ENCODE data around the gene CISH. TPM values are rescaled to one million over a fixed set of nuclear protein-coding genes. Genes with fewer than 3 reads are reported as not detected.

The CISH gene
- total RNA-seq, 5 donors from 2014 or later (not counting 1 experiment from before 2014, with no cell fraction given): 37.4 to 217 (median 190) TPM

- DNase-seq (no peak), ATAC-seq (replicated peaks in 1 of 4) (no peak)
- POLR2A ChIA-PET: no interaction called here
- CTCF ChIA-PET: interaction anchor here in 1 of 2 donors (0.7 to 3.8 kb wide), 2 partner anchors 20 to 293 kb away, joined by 3 to 36 read pairs; partner anchors contain the start of gene CISH
- Histone ChIP-seq H3K27ac (ENCODE audit: low read length) (peak overlapping the region; percentile 28), H3K9me3 (no peaks in the 10 kb centered on the region), H3K36me3 (ENCODE audit: control insufficient read depth in 2 of 2, extremely low read depth in 1 of 2, insufficient read depth in 1 of 2, low read length in 1 of 2) (peaks cover 0 to 3% of the 10 kb centered on the region in 2 donors), H3K4me3 (ENCODE audit: control insufficient read depth in 1 of 2, extremely low read depth in 1 of 2, low read length in 1 of 2) (no peak overlapping the region), H3K27me3 (replicated peaks in 1 of 2; ENCODE audit: control insufficient read depth in 2 of 2, extremely low read depth in 1 of 2, insufficient read depth in 2 of 2, low read length in 1 of 2) (no peaks in the 10 kb centered on the region), H3K4me1 (ENCODE audit: control insufficient read depth in 1 of 2, extremely low read depth in 1 of 2, insufficient read depth in 2 of 2, low read length in 2 of 2) (peaks cover 26 to 68% of the 10 kb centered on the region in 2 experiments)
- H3K27me3 Mint-ChIP-seq: no peaks in the 10 kb centered on the region
- H3K4me3 Mint-ChIP-seq: peak overlapping the region in 1 of 3 donors; percentile 64
- peaks cover 67 to 84% (median 78%) of the 10 kb centered on the region in 3 donors for H3K4me1 Mint-ChIP-seq
- peak overlapping the region; percentile 96 to 98 for H3K27ac Mint-ChIP-seq
- 20% methylated on average over 1 of the region's 5 CpGs for WGBS (ENCODE audit: insufficient coverage)
- H3K9me3 Mint-ChIP-seq: no peaks in the 10 kb centered on the region
- no peaks in the 10 kb centered on the region for H3K36me3 Mint-ChIP-seq
Observed at GRCh38 chr3:50592568-50592967, 19.0 kb downstream of the CISH start.

- Mint-ChIP-seq H3K27me3 (no peaks in the 10 kb centered on the region), H3K4me3 (peak overlapping the region in 2 of 3 donors; percentile 67 to 69), H3K27ac (peak overlapping the region; percentile 96 to 98), H3K4me1 (peaks cover 73 to 92% (median 89%) of the 10 kb centered on the region in 3 donors), H3K36me3 (no peaks in the 10 kb centered on the region), H3K9me3 (no peaks in the 10 kb centered on the region)
- Histone ChIP-seq H3K27ac (ENCODE audit: low read length) (peak overlapping the region; percentile 86), H3K9me3 (no peaks in the 10 kb centered on the region), H3K36me3 (ENCODE audit: control insufficient read depth in 2 of 2, extremely low read depth in 1 of 2, insufficient read depth in 1 of 2, low read length in 1 of 2) (no peaks in the 10 kb centered on the region), H3K27me3 (replicated peaks in 1 of 2; ENCODE audit: control insufficient read depth in 2 of 2, extremely low read depth in 1 of 2, insufficient read depth in 2 of 2, low read length in 1 of 2) (no peaks in the 10 kb centered on the region), H3K4me1 (ENCODE audit: control insufficient read depth in 1 of 2, extremely low read depth in 1 of 2, insufficient read depth in 2 of 2, low read length in 2 of 2) (peaks cover 26 to 78% of the 10 kb centered on the region in 2 experiments), H3K4me3 (ENCODE audit: control insufficient read depth in 1 of 2, extremely low read depth in 1 of 2, low read length in 1 of 2) (no peak overlapping the region)
- ATAC-seq (replicated peaks in 1 of 4) (peak; percentile 17 to 38 (median 28)), DNase-seq (no peak)
- ChIA-PET CTCF (interaction anchor here (0.5 to 4.6 kb wide), 13 partner anchors 10 to 780 kb away, joined by 3 to 40 read pairs (median 6); partner anchors contain the start of genes C3orf18 (in 1 of the 2), CISH (in 1 of the 2), HEMK1 (in 1 of the 2) and MAPKAPK3 (in 1 of the 2)), POLR2A (interaction anchor here in 1 of 2 donors (0.6 kb wide), 2 partner anchors 9 to 758 kb away, joined by 3 read pairs; no protein-coding TSS in a partner anchor)
- WGBS (ENCODE audit: insufficient coverage): 47% methylated on average over 3 of the region's 9 CpGs
Observed at GRCh38 chr3:50591196-50591741, 20.3 kb downstream of the CISH start.

- 83% methylated on average over 2 of the region's 4 CpGs for WGBS (ENCODE audit: insufficient coverage)
- ATAC-seq (replicated peaks in 1 of 4): no peak
- no peaks in the 10 kb centered on the region for H3K9me3 Mint-ChIP-seq
Observed at GRCh38 chr3:50588759-50589433, 22.7 kb downstream of the CISH start.

GRCh38 chr3:50587806-50588758, 23.5 kb downstream of the CISH start:
- peaks cover 52 to 76% (median 75%) of the 10 kb centered on the region in 3 donors for H3K4me1 Mint-ChIP-seq
- 24% methylated on average over 17 of the region's 17 CpGs for WGBS (ENCODE audit: insufficient coverage)

More at GRCh38 chr3:50588759-50589433, 22.7 kb downstream of the CISH start:
- Mint-ChIP-seq H3K27ac (peak overlapping the region; percentile 88 to 93), H3K36me3 (peaks cover 3% of the 10 kb centered on the region), H3K4me3 (peak overlapping the region; percentile 13 to 69 (median 34)), H3K27me3 (no peaks in the 10 kb centered on the region), H3K4me1 (peaks cover 58 to 79% (median 76%) of the 10 kb centered on the region in 3 donors)
- Histone ChIP-seq H3K27me3 (replicated peaks in 1 of 2; ENCODE audit: control insufficient read depth in 2 of 2, extremely low read depth in 1 of 2, insufficient read depth in 2 of 2, low read length in 1 of 2) (no peaks in the 10 kb centered on the region), H3K27ac (ENCODE audit: low read length) (peak overlapping the region; percentile 59), H3K4me3 (ENCODE audit: control insufficient read depth in 1 of 2, extremely low read depth in 1 of 2, low read length in 1 of 2) (no peak overlapping the region), H3K36me3 (ENCODE audit: control insufficient read depth in 2 of 2, extremely low read depth in 1 of 2, insufficient read depth in 1 of 2, low read length in 1 of 2) (peaks cover 0 to 8% of the 10 kb centered on the region in 2 donors), H3K4me1 (ENCODE audit: control insufficient read depth in 1 of 2, extremely low read depth in 1 of 2, insufficient read depth in 2 of 2, low read length in 2 of 2) (peaks cover 23 to 85% of the 10 kb centered on the region in 2 experiments), H3K9me3 (no peaks in the 10 kb centered on the region)
- ChIA-PET CTCF (interaction anchor here (0.7 to 4.6 kb wide), 12 partner anchors 8 to 555 kb away, joined by 3 to 40 read pairs (median 6); partner anchors contain the start of genes C3orf18 (in 1 of the 2), CISH (in 1 of the 2), HEMK1 (in 1 of the 2) and MAPKAPK3 (in 1 of the 2)), POLR2A (interaction anchor here (0.6 to 1.9 kb wide), 4 partner anchors 8 to 27 kb away, joined by 4 to 7 read pairs (median 4); no protein-coding TSS in a partner anchor)
- DNase-seq: no peak

GRCh38 chr3:50587373-50587772, 24.2 kb downstream of the CISH start:
- Histone ChIP-seq H3K9me3 (no peaks in the 10 kb centered on the region), H3K27me3 (replicated peaks in 1 of 2; ENCODE audit: control insufficient read depth in 2 of 2, extremely low read depth in 1 of 2, insufficient read depth in 2 of 2, low read length in 1 of 2) (no peaks in the 10 kb centered on the region), H3K4me1 (ENCODE audit: control insufficient read depth in 1 of 2, extremely low read depth in 1 of 2, insufficient read depth in 2 of 2, low read length in 2 of 2) (peaks cover 16 to 76% of the 10 kb centered on the region in 2 experiments), H3K27ac (ENCODE audit: low read length) (no peak overlapping the region), H3K4me3 (ENCODE audit: control insufficient read depth in 1 of 2, extremely low read depth in 1 of 2, low read length in 1 of 2) (no peak overlapping the region), H3K36me3 (ENCODE audit: control insufficient read depth in 2 of 2, extremely low read depth in 1 of 2, insufficient read depth in 1 of 2, low read length in 1 of 2) (peaks cover 0 to 17% of the 10 kb centered on the region in 2 donors)
- Mint-ChIP-seq H3K27me3 (no peaks in the 10 kb centered on the region), H3K4me1 (peaks cover 46 to 72% (median 70%) of the 10 kb centered on the region in 3 donors), H3K9me3 (no peaks in the 10 kb centered on the region), H3K27ac (peak overlapping the region; percentile 88 to 93), H3K36me3 (peaks cover 13% of the 10 kb centered on the region), H3K4me3 (peak overlapping the region in 1 of 3 donors; percentile 28)
- CTCF ChIA-PET: interaction anchor here (0.8 to 4.6 kb wide), 2 partner anchors 16 kb away, joined by 3 to 40 read pairs; partner anchors contain the start of gene HEMK1 (in 1 of the 2)
- 91% methylated on average over 3 of the region's 6 CpGs for WGBS (ENCODE audit: insufficient coverage)
- no peak for DNase-seq
- no peak for ATAC-seq (replicated peaks in 1 of 4)
- POLR2A ChIA-PET: no interaction called here

More at GRCh38 chr3:50587806-50588758, 23.5 kb downstream of the CISH start:
- H3K4me3 Mint-ChIP-seq: peak overlapping the region; percentile 13 to 69 (median 34)
- CTCF ChIA-PET: interaction anchor here (0.9 to 4.6 kb wide), 9 partner anchors 13 to 65 kb away, joined by 5 to 40 read pairs (median 6); partner anchors contain the start of genes C3orf18 (in 1 of the 2), CISH (in 1 of the 2), HEMK1 (in 1 of the 2) and MAPKAPK3 (in 1 of the 2)
- H3K36me3 Mint-ChIP-seq: peaks cover 9% of the 10 kb centered on the region
- H3K9me3 ChIP-seq: no peaks in the 10 kb centered on the region
- H3K4me3 ChIP-seq (ENCODE audit: control insufficient read depth in 1 of 2, extremely low read depth in 1 of 2, low read length in 1 of 2): no peak overlapping the region
- no peaks in the 10 kb centered on the region for H3K27me3 ChIP-seq (replicated peaks in 1 of 2; ENCODE audit: control insufficient read depth in 2 of 2, extremely low read depth in 1 of 2, insufficient read depth in 2 of 2, low read length in 1 of 2)
- peak overlapping the region; percentile 59 for H3K27ac ChIP-seq (ENCODE audit: low read length)
- H3K27me3 Mint-ChIP-seq: no peaks in the 10 kb centered on the region
- POLR2A ChIA-PET: interaction anchor here in 1 of 2 donors (0.9 kb wide), 1 partner anchor 21 kb away, joined by 4 read pairs; no protein-coding TSS in a partner anchor
- H3K27ac Mint-ChIP-seq: peak overlapping the region; percentile 88 to 93
- DNase-seq (peak in 19 of 35 experiments; percentile 29 to 70 (median 49)), ATAC-seq (replicated peaks in 1 of 4) (peak; percentile 18 to 59 (median 36))
- peaks cover 21 to 83% of the 10 kb centered on the region in 2 experiments for H3K4me1 ChIP-seq (ENCODE audit: control insufficient read depth in 1 of 2, extremely low read depth in 1 of 2, insufficient read depth in 2 of 2, low read length in 2 of 2)
- H3K36me3 ChIP-seq (ENCODE audit: control insufficient read depth in 2 of 2, extremely low read depth in 1 of 2, insufficient read depth in 1 of 2, low read length in 1 of 2): peaks cover 0 to 14% of the 10 kb centered on the region in 2 donors
- no peaks in the 10 kb centered on the region for H3K9me3 Mint-ChIP-seq

Data from T-cell (primary cell).